ENCODE data around the gene CLIC5.

Gene CLIC5

GRCh38 chr6:45836438-45836824, 179.2 kb downstream of the CLIC5 start:
- no peak for DNase-seq

DNA sequence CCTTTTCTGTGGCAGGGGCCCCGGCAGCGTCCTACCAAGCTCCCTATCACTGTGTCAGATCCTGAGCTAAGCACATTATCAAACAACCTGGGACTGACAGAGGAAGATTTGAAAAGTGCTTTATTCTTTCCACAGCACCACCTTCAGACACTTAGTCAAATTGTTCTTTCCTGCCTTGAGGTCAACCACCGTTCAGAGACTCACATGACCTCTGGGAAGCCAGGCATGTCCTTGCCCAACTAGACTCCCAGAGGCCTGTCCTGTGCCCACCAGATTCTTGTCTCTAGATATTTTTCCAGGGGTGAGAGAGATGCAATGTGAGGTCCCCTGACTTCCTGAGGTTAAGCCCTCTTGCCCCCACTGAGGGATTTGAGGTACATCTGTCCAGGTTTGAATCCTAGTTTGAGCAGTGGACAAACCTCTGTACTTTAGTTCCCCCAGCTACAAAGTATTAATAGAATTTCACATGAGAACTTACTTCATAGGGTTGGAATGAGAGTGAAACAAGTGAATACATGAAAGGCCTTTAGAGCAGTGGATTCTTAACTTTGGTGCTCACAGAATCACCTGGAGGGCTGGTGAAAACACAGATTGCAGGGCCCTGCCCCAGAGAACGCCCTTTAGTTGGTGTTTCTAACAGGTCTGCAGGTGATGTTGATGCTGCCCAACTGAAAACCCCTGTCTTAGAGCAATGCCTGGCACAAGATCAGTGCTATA, 179.8 kb downstream of the CLIC5 start:
- no peak for DNase-seq

DNA sequence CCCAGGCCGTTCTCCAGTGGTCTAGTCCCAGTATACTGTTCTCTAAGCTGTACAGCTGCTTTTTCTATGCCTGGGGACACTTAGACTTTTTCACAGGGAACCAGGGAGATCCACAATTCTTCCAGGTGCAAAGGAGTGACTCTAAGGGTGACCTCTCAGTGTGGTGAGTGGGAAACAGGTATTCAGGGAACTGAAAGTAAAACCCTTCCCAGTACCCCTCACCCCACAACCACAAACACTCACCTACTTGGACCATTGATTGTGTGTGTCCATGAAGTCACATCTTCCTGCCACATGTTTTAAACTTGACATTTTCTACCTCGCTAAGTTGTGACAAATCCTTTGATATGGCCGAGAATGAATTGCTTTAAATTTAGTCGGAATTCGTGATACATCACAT, 183.6 kb downstream of the CLIC5 start:
- no peak for DNase-seq
